ENCODE data around the gene B4GALT6. TPM values are rescaled to one million over a fixed set of nuclear protein-coding genes. Genes with fewer than 3 reads are reported as not detected.

Gene B4GALT6
- total RNA-seq, 4 donors from 2014 or later, result 5.0 to 20.7 (median 6.0) TPM

DNA sequence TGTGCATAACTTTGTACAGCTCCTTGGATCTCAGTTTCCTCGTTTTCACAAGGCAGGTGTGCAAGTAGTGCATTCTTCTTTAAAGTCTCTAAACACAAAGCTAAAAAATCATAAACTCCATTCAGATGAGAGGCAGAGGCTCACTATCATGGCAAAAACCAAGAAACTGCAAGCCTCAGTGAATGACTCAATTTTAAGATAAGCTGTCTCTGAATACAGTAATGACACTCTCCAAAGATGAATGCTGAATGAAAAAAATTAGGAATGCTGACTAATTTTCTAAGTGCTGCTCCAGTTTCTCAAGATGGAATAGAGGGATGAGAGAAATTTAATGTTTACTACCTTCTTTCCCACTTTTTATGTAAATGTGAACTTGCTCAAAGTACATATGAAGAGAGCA, 17.2 kb downstream of the B4GALT6 start:
- no peaks in the 10 kb centered on the region for H3K9me3 ChIP-seq
- no peaks in the 10 kb centered on the region for H3K27me3 ChIP-seq
- DNase-seq, result no peak
- no peaks in the 10 kb centered on the region for H3K36me3 ChIP-seq
- no peak overlapping the region for H3K4me3 ChIP-seq
- H3K27ac ChIP-seq, result no peak overlapping the region
- TF ChIP-seq, protein P1, sequence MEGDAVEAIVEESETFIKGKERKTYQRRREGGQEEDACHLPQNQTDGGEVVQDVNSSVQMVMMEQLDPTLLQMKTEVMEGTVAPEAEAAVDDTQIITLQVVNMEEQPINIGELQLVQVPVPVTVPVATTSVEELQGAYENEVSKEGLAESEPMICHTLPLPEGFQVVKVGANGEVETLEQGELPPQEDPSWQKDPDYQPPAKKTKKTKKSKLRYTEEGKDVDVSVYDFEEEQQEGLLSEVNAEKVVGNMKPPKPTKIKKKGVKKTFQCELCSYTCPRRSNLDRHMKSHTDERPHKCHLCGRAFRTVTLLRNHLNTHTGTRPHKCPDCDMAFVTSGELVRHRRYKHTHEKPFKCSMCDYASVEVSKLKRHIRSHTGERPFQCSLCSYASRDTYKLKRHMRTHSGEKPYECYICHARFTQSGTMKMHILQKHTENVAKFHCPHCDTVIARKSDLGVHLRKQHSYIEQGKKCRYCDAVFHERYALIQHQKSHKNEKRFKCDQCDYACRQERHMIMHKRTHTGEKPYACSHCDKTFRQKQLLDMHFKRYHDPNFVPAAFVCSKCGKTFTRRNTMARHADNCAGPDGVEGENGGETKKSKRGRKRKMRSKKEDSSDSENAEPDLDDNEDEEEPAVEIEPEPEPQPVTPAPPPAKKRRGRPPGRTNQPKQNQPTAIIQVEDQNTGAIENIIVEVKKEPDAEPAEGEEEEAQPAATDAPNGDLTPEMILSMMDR (IDR thresholded peaks at IDR 0.05), result no peak
- no peak for TF ChIP-seq POLR2A (IDR thresholded peaks at IDR 0.05)
- peaks cover 0 to 5% (median 0%) of the 10 kb centered on the region in 4 donors for H3K4me1 ChIP-seq

GRCh38 chr18:31666055-31666454, 18.3 kb downstream of the B4GALT6 start:
- no peak for TF ChIP-seq POLR2A (IDR thresholded peaks at IDR 0.05)
- TF ChIP-seq, protein P1 (IDR thresholded peaks at IDR 0.05), result no peak
- H3K27me3 ChIP-seq, result no peaks in the 10 kb centered on the region
- no peak for DNase-seq

DNA sequence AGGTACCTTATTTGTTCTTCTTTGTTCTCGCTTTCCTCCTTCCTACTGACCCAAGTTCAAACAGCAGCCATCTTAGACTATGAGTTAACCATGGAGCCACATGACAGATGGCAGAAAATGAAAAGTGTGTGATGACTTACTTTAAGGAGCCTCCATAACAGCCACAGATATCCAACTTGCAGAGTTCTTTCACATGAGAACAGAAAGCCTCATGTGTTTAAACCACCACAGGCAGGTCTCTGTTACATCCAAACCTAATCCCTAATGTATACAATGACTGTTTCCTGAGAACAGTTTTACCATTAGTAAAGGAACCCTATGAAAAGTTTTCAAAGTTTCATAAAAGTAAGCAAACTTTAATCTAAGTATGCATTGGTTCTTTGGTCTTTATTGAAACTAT, 20.3 kb downstream of the B4GALT6 start:
- no peak for DNase-seq
- Histone ChIP-seq H3K36me3 (no peaks in the 10 kb centered on the region), H3K9me3 (no peaks in the 10 kb centered on the region), H3K4me3 (no peak overlapping the region), H3K27me3 (no peaks in the 10 kb centered on the region), H3K27ac (no peak overlapping the region), H3K4me1 (peaks cover 0 to 2% (median 0%) of the 10 kb centered on the region in 4 donors)
- no peak for TF ChIP-seq POLR2A (IDR thresholded peaks at IDR 0.05)
- TF ChIP-seq, protein P1 (IDR thresholded peaks at IDR 0.05), result no peak

More at GRCh38 chr18:31666055-31666454, 18.3 kb downstream of the B4GALT6 start:
- Histone ChIP-seq H3K4me1 (no peaks in the 10 kb centered on the region), H3K4me3 (no peak overlapping the region), H3K27ac (no peak overlapping the region), H3K9me3 (no peaks in the 10 kb centered on the region), H3K36me3 (no peaks in the 10 kb centered on the region)

DNA sequence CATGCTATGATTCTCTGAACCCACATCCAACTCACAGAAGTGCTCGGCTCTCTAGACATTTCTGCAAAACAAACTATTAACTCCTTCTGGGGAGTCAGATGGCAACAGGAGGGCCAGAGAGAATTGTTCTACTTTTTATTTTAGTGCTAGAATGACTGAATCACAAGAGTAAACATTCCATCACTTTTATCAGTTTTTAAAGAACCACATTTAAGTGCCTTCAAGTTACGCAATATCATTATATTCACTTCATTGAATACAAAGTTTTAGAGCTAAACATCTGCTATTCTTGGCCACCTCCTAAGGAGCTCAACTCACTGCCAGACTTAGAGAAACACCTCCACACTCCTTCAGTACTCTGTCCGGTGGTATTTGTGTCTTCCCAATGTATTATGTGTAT, 22.4 kb downstream of the B4GALT6 start:
- DNase-seq, result no peak
- Histone ChIP-seq H3K9me3 (no peaks in the 10 kb centered on the region), H3K27ac (no peak overlapping the region), H3K27me3 (no peaks in the 10 kb centered on the region), H3K36me3 (no peaks in the 10 kb centered on the region), H3K4me1 (peaks cover 0 to 5% (median 1%) of the 10 kb centered on the region in 4 donors), H3K4me3 (no peak overlapping the region)
- TF ChIP-seq, protein P1 (IDR thresholded peaks at IDR 0.05), result no peak
- TF ChIP-seq POLR2A (IDR thresholded peaks at IDR 0.05), result no peak

GRCh38 chr18:31660763-31661162, 23.6 kb downstream of the B4GALT6 start:
- no peak for DNase-seq

More at GRCh38 chr18:31660763-31661162, 23.6 kb downstream of the B4GALT6 start:
- Histone ChIP-seq H3K9me3 (no peaks in the 10 kb centered on the region), H3K36me3 (no peaks in the 10 kb centered on the region), H3K4me1 (peaks cover 0 to 5% (median 1%) of the 10 kb centered on the region in 4 donors), H3K27ac (no peak overlapping the region), H3K27me3 (no peaks in the 10 kb centered on the region), H3K4me3 (no peak overlapping the region)
- TF ChIP-seq POLR2A (IDR thresholded peaks at IDR 0.05), result no peak
- TF ChIP-seq, protein P1 (IDR thresholded peaks at IDR 0.05), result no peak
